Epithelial cell of esophagus (primary cell): Measurements from ENCODE around the gene IFT81.

Source experiments
- DNase-seq: peaks from one replicate; pipeline ENCODE4 v3.0.0; 2010; ENCODE audit warnings: low read depth
- H3K4me3 ChIP-seq: 2 replicates; pipeline ENCODE4 v1.5.1; 2011; ENCODE audit warnings: mild to moderate bottlenecking, low read length, control low read depth
- TF ChIP-seq, protein P1 (sequence below): IDR thresholded peaks from 2 replicates; pipeline ENCODE4 v1.5.1; 2011; ENCODE audit warnings: low read depth, mild to moderate bottlenecking, low read length, control low read depth, inconsistent platforms; ENCODE audit not compliant: insufficient read depth; ENCODE audit errors: missing control alignments

The IFT81 gene

DNA sequence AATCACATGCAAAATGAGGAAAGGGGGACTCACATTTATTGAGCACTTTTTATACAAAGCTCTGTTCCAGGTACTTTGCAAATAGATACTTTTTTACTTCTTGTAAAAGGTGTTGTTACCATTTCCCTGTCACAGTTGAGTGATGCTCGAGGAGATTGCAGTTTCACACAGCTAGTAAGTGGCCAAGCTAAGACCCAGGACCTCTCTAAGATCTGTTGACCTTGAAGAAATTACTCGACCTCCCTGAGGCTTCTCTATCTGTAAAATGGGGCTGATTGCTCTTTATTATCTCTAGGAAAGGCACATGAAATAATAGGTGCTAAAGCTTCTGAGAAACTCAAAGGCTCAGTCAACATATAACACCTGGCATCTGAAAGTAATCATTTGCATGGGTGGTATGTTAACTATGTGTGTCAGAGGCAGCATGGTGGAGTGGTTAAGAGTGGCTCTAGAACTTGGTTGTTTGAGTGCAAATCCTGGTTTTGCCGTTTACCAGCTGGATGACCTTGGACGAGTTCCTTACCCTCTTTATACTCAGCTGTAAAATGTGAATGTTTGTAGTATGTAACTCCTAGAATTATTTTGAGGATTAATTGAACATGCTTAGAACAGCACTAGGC is 41.5 kb downstream of the IFT81 start:
- DNase-seq = no peak
- TF ChIP-seq, protein P1, sequence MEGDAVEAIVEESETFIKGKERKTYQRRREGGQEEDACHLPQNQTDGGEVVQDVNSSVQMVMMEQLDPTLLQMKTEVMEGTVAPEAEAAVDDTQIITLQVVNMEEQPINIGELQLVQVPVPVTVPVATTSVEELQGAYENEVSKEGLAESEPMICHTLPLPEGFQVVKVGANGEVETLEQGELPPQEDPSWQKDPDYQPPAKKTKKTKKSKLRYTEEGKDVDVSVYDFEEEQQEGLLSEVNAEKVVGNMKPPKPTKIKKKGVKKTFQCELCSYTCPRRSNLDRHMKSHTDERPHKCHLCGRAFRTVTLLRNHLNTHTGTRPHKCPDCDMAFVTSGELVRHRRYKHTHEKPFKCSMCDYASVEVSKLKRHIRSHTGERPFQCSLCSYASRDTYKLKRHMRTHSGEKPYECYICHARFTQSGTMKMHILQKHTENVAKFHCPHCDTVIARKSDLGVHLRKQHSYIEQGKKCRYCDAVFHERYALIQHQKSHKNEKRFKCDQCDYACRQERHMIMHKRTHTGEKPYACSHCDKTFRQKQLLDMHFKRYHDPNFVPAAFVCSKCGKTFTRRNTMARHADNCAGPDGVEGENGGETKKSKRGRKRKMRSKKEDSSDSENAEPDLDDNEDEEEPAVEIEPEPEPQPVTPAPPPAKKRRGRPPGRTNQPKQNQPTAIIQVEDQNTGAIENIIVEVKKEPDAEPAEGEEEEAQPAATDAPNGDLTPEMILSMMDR = no peak
- no peak overlapping the region for H3K4me3 ChIP-seq

DNA sequence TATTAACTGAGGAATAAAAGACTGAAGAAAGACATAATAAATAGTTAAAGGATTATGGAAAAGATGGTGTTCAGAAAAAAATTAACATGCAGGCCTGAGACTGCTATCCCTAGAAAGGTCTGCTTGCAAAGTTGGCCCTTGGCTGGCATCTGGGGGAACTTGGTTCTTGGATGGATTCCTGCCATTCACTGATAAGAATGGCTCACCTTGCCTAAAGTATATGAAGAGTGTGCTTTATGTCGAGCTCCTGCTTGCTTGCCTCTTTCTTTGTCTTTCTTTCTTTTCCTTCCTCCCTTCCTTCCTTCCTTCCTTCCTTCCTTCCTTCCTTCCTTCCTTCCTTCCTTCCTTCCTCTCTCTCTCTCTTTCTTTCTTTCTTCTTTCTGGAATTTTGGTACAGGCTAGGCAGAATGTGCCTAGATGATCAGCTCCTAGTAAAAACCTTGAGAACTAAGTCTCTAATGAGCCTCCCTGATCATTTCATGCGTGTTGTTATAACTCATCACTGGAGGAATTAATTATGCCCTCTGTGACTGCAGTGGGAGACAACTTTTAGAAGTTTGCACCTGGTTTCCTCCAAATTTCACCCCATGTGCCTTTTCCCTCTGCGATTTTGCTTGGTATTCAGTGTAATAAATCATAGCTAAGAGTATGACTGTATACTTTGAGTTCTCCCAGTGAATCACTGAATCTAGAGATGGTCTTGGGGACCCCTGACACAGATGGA is 44.7 kb downstream of the IFT81 start:
- TF ChIP-seq, protein P1 = no peak
- no peak overlapping the region for H3K4me3 ChIP-seq
- no peak for DNase-seq

DNA sequence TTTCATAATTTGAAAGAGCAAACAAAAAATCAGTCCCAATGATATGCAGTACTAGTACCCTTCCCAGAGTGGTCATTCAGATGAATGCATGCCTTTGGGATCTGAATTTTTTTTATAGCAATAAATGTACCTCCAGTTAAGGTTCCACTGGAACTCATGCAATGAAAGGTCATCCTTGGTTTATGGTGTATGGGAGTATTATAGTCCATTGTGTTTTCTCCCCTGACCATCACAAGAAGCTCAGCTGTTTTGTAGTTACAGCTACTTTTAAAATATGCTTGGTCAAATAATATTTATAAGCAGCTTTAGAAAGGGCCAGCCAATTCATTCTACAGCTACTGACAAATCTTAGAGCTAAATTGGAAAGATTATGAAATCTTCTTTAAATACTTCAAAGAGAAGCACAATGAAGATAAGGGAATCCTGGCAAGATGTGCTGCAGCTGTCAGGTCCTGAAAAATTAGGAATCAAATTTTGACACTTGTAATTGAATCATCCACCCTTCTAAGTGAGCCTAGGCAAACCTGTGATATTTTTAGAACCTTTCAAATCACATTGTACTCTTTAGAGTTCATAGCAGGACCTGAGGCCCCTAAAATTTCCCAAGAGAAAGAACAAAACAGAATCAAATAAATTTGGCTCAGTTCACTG is 46.5 kb downstream of the IFT81 start:
- DNase-seq = no peak
- no peak overlapping the region for H3K4me3 ChIP-seq
- TF ChIP-seq, protein P1 = no peak

- no peak overlapping the region for H3K4me3 ChIP-seq
- DNase-seq = no peak
- TF ChIP-seq, protein P1 = no peak
These were observed 47.0 kb downstream of the IFT81 start for GRCh38 chr12:110171186-110171538.

- DNase-seq = no peak
- TF ChIP-seq, protein P1 = no peak
- H3K4me3 ChIP-seq = no peak overlapping the region
These were observed 47.5 kb downstream of the IFT81 start for GRCh38 chr12:110171636-110172035.

- H3K4me3 ChIP-seq = no peak overlapping the region
- DNase-seq = no peak
- TF ChIP-seq, protein P1 = no peak
These were observed 50.3 kb downstream of the IFT81 start for GRCh38 chr12:110174373-110174996.
